Esophagus muscularis mucosa (tissue), 4 donors: ENCODE data around the gene ASTN2.

ENCODE experiments used
- EP300 ChIP-seq: sonication (generic); formaldehyde crosslinking; IDR thresholded peaks from one replicate; pipeline ENCODE4 v1.6.1; 2017; ENCODE audit warnings: antibody characterized with exemption
- POLR2A ChIP-seq: fragments of 450-650 bp; IDR thresholded peaks from one replicate; pipeline ENCODE4 v1.6.1; 2017; ENCODE audit warnings: antibody characterized with exemption, moderate library complexity, mild to moderate bottlenecking, low read depth
- POLR2AphosphoS5 ChIP-seq, 2 donors: sonication (generic); formaldehyde crosslinking; IDR thresholded peaks; one replicate each; pipeline ENCODE4 v1.6.1; 2017; ENCODE audit warnings: antibody characterized with exemption in 2 of 2
- TF ChIP-seq, protein P1 (sequence below), 3 experiments: fragments of 200-600 bp in 2 of 3; fragments of 450-650 bp in 1 of 3; sonication (generic) in 2 of 3; IDR thresholded peaks; one replicate each; pipeline ENCODE4 v1.5.1; 2017 to 2019; ENCODE audit warnings: antibody characterized with exemption in 3 of 3, mild to moderate bottlenecking in 2 of 3, moderate library complexity in 1 of 3

DNA sequence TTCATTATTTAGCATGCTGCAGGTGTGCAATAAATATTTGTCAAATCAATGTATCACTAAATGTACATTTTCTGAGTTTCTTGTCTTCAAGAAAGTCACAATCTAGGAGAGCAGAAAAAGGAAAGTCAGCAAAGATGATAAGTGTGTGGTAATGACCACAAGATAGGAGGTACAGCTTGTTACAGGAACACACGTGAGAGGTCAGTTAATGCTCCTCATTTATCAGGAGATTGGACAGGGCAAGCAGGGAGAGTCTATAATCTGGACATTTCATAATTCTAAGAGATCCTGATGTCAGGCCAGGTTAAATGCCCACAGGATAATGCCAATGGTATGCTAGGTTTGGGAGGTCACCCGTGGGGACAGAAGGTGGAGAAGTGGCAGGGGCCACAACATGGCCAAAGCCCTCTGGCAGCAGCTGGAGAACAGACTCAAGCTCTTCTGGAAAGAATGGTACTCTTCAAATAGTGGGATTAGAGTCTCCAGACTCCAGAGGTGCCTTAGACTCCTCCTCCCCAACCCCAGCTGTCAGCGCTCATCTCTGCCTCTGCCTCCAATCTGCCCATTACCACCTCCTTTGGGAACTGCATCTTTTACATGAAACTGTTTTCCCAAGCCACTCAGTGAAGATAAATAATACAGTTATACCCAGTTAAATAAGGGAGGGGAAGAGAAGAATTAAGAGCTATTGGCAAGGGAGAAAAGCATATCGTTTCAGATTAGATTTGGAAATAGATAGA is 114.3 kb downstream of the ASTN2 start:
- TF ChIP-seq POLR2A (no peak), POLR2AphosphoS5 (IDR thresholded peaks at IDR 0.05) (no peak), EP300 (no peak)
- TF ChIP-seq, protein P1, sequence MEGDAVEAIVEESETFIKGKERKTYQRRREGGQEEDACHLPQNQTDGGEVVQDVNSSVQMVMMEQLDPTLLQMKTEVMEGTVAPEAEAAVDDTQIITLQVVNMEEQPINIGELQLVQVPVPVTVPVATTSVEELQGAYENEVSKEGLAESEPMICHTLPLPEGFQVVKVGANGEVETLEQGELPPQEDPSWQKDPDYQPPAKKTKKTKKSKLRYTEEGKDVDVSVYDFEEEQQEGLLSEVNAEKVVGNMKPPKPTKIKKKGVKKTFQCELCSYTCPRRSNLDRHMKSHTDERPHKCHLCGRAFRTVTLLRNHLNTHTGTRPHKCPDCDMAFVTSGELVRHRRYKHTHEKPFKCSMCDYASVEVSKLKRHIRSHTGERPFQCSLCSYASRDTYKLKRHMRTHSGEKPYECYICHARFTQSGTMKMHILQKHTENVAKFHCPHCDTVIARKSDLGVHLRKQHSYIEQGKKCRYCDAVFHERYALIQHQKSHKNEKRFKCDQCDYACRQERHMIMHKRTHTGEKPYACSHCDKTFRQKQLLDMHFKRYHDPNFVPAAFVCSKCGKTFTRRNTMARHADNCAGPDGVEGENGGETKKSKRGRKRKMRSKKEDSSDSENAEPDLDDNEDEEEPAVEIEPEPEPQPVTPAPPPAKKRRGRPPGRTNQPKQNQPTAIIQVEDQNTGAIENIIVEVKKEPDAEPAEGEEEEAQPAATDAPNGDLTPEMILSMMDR (IDR thresholded peaks at IDR 0.05), result no peak
